ENCODE measurements around the gene CLDN34.

The CLDN34 gene

GRCh38 chrX:9980401-9980800, 13.2 kb downstream of the CLDN34 start:
- H3K4me3 ChIP-seq (ENCODE audit: low read depth, low read length), result no peak overlapping the region
- H3K79me2 ChIP-seq (ENCODE audit: control insufficient read depth, insufficient read depth, low read length, unreplicated experiment), result no peaks in the 10 kb centered on the region
- H3K36me3 ChIP-seq (ENCODE audit: insufficient read depth, low read length), result no peaks in the 10 kb centered on the region
- no peaks in the 10 kb centered on the region for H3K4me1 ChIP-seq (ENCODE audit: control insufficient read depth, insufficient read depth, low read length, unreplicated experiment)
- H3K27me3 ChIP-seq (ENCODE audit: insufficient read depth, low read length), result no peaks in the 10 kb centered on the region
- no peak overlapping the region for H3K27ac ChIP-seq (ENCODE audit: low read depth, low read length)
- no peak overlapping the region for H2AFZ ChIP-seq (ENCODE audit: low read length, unreplicated experiment)

- Histone ChIP-seq H3K4me3 (ENCODE audit: low read depth, low read length) (no peak overlapping the region), H2AFZ (ENCODE audit: low read length, unreplicated experiment) (no peak overlapping the region), H3K4me1 (ENCODE audit: control insufficient read depth, insufficient read depth, low read length, unreplicated experiment) (no peaks in the 10 kb centered on the region), H3K27me3 (ENCODE audit: insufficient read depth, low read length) (no peaks in the 10 kb centered on the region), H3K79me2 (ENCODE audit: control insufficient read depth, insufficient read depth, low read length, unreplicated experiment) (no peaks in the 10 kb centered on the region), H3K27ac (ENCODE audit: low read depth, low read length) (no peak overlapping the region), H3K36me3 (ENCODE audit: insufficient read depth, low read length) (no peaks in the 10 kb centered on the region)
Observed at GRCh38 chrX:9980927-9981326, 13.8 kb downstream of the CLDN34 start.

GRCh38 chrX:9983441-9983840, 16.3 kb downstream of the CLDN34 start:
- H3K27me3 ChIP-seq (ENCODE audit: insufficient read depth, low read length), result no peaks in the 10 kb centered on the region
- no peak overlapping the region for H2AFZ ChIP-seq (ENCODE audit: low read length, unreplicated experiment)
- no peaks in the 10 kb centered on the region for H3K4me1 ChIP-seq (ENCODE audit: control insufficient read depth, insufficient read depth, low read length, unreplicated experiment)
- no peaks in the 10 kb centered on the region for H3K36me3 ChIP-seq (ENCODE audit: insufficient read depth, low read length)
- H3K79me2 ChIP-seq (ENCODE audit: control insufficient read depth, insufficient read depth, low read length, unreplicated experiment), result no peaks in the 10 kb centered on the region
- no peak overlapping the region for H3K4me3 ChIP-seq (ENCODE audit: low read depth, low read length)
- no peak overlapping the region for H3K27ac ChIP-seq (ENCODE audit: low read depth, low read length)

GRCh38 chrX:9983846-9984245, 16.7 kb downstream of the CLDN34 start:
- H3K36me3 ChIP-seq (ENCODE audit: insufficient read depth, low read length), result no peaks in the 10 kb centered on the region
- H3K79me2 ChIP-seq (ENCODE audit: control insufficient read depth, insufficient read depth, low read length, unreplicated experiment), result no peaks in the 10 kb centered on the region
- no peak overlapping the region for H3K27ac ChIP-seq (ENCODE audit: low read depth, low read length)
- no peak overlapping the region for H2AFZ ChIP-seq (ENCODE audit: low read length, unreplicated experiment)
- H3K4me3 ChIP-seq (ENCODE audit: low read depth, low read length), result no peak overlapping the region
- H3K4me1 ChIP-seq (ENCODE audit: control insufficient read depth, insufficient read depth, low read length, unreplicated experiment), result no peaks in the 10 kb centered on the region
- no peaks in the 10 kb centered on the region for H3K27me3 ChIP-seq (ENCODE audit: insufficient read depth, low read length)

- Histone ChIP-seq H3K79me2 (ENCODE audit: control insufficient read depth, insufficient read depth, low read length, unreplicated experiment) (no peaks in the 10 kb centered on the region), H3K27me3 (ENCODE audit: insufficient read depth, low read length) (no peaks in the 10 kb centered on the region), H3K4me1 (ENCODE audit: control insufficient read depth, insufficient read depth, low read length, unreplicated experiment) (no peaks in the 10 kb centered on the region), H3K27ac (ENCODE audit: low read depth, low read length) (no peak overlapping the region), H3K4me3 (ENCODE audit: low read depth, low read length) (no peak overlapping the region), H2AFZ (ENCODE audit: low read length, unreplicated experiment) (no peak overlapping the region), H3K36me3 (ENCODE audit: insufficient read depth, low read length) (no peaks in the 10 kb centered on the region)
Observed at GRCh38 chrX:9988762-9989161, 21.6 kb downstream of the CLDN34 start.

- Histone ChIP-seq H3K4me3 (ENCODE audit: low read depth, low read length) (no peak overlapping the region), H3K79me2 (ENCODE audit: control insufficient read depth, insufficient read depth, low read length, unreplicated experiment) (no peaks in the 10 kb centered on the region), H3K27me3 (ENCODE audit: insufficient read depth, low read length) (no peaks in the 10 kb centered on the region), H3K27ac (ENCODE audit: low read depth, low read length) (no peak overlapping the region), H2AFZ (ENCODE audit: low read length, unreplicated experiment) (no peak overlapping the region), H3K4me1 (ENCODE audit: control insufficient read depth, insufficient read depth, low read length, unreplicated experiment) (no peaks in the 10 kb centered on the region), H3K36me3 (ENCODE audit: insufficient read depth, low read length) (no peaks in the 10 kb centered on the region)
Observed at GRCh38 chrX:9992061-9992460, 24.9 kb downstream of the CLDN34 start.

GRCh38 chrX:9992724-9993123, 25.6 kb downstream of the CLDN34 start:
- H3K27me3 ChIP-seq (ENCODE audit: insufficient read depth, low read length), result no peaks in the 10 kb centered on the region
- no peak overlapping the region for H3K27ac ChIP-seq (ENCODE audit: low read depth, low read length)
- H3K79me2 ChIP-seq (ENCODE audit: control insufficient read depth, insufficient read depth, low read length, unreplicated experiment), result no peaks in the 10 kb centered on the region
- no peak overlapping the region for H3K4me3 ChIP-seq (ENCODE audit: low read depth, low read length)
- no peaks in the 10 kb centered on the region for H3K36me3 ChIP-seq (ENCODE audit: insufficient read depth, low read length)
- H3K4me1 ChIP-seq (ENCODE audit: control insufficient read depth, insufficient read depth, low read length, unreplicated experiment), result no peaks in the 10 kb centered on the region
- H2AFZ ChIP-seq (ENCODE audit: low read length, unreplicated experiment), result no peak overlapping the region

- Histone ChIP-seq H3K27me3 (ENCODE audit: insufficient read depth, low read length) (no peaks in the 10 kb centered on the region), H3K36me3 (ENCODE audit: insufficient read depth, low read length) (no peaks in the 10 kb centered on the region), H3K4me1 (ENCODE audit: control insufficient read depth, insufficient read depth, low read length, unreplicated experiment) (no peaks in the 10 kb centered on the region), H3K27ac (ENCODE audit: low read depth, low read length) (no peak overlapping the region), H3K4me3 (ENCODE audit: low read depth, low read length) (no peak overlapping the region; the same call in 1 of the 2 replicates), H2AFZ (ENCODE audit: low read length, unreplicated experiment) (no peak overlapping the region), H3K79me2 (ENCODE audit: control insufficient read depth, insufficient read depth, low read length, unreplicated experiment) (no peaks in the 10 kb centered on the region)
Observed at GRCh38 chrX:9995855-9996339, 28.7 kb downstream of the CLDN34 start.

- Histone ChIP-seq H2AFZ (ENCODE audit: low read length, unreplicated experiment) (no peak overlapping the region), H3K4me3 (ENCODE audit: low read depth, low read length) (no peak overlapping the region), H3K36me3 (ENCODE audit: insufficient read depth, low read length) (no peaks in the 10 kb centered on the region), H3K27ac (ENCODE audit: low read depth, low read length) (no peak overlapping the region), H3K79me2 (ENCODE audit: control insufficient read depth, insufficient read depth, low read length, unreplicated experiment) (no peaks in the 10 kb centered on the region), H3K27me3 (ENCODE audit: insufficient read depth, low read length) (no peaks in the 10 kb centered on the region), H3K4me1 (ENCODE audit: control insufficient read depth, insufficient read depth, low read length, unreplicated experiment) (peaks cover 5% of the 10 kb centered on the region)
Observed at GRCh38 chrX:9997041-9997440, 29.9 kb downstream of the CLDN34 start.

GRCh38 chrX:9997524-9997923, 30.4 kb downstream of the CLDN34 start:
- no peak overlapping the region for H3K4me3 ChIP-seq (ENCODE audit: low read depth, low read length)
- no peaks in the 10 kb centered on the region for H3K27me3 ChIP-seq (ENCODE audit: insufficient read depth, low read length)
- H3K27ac ChIP-seq (ENCODE audit: low read depth, low read length), result no peak overlapping the region
- H3K36me3 ChIP-seq (ENCODE audit: insufficient read depth, low read length), result no peaks in the 10 kb centered on the region
- peaks cover 5% of the 10 kb centered on the region for H3K4me1 ChIP-seq (ENCODE audit: control insufficient read depth, insufficient read depth, low read length, unreplicated experiment)
- no peak overlapping the region for H2AFZ ChIP-seq (ENCODE audit: low read length, unreplicated experiment)
- no peaks in the 10 kb centered on the region for H3K79me2 ChIP-seq (ENCODE audit: control insufficient read depth, insufficient read depth, low read length, unreplicated experiment)

GRCh38 chrX:10001496-10001895, 34.3 kb downstream of the CLDN34 start:
- no peak overlapping the region for H3K27ac ChIP-seq (ENCODE audit: low read depth, low read length)
- H3K79me2 ChIP-seq (ENCODE audit: control insufficient read depth, insufficient read depth, low read length, unreplicated experiment), result no peaks in the 10 kb centered on the region
- peaks cover 5% of the 10 kb centered on the region for H3K4me1 ChIP-seq (ENCODE audit: control insufficient read depth, insufficient read depth, low read length, unreplicated experiment)
- H3K4me3 ChIP-seq (ENCODE audit: low read depth, low read length), result no peak overlapping the region
- no peaks in the 10 kb centered on the region for H3K36me3 ChIP-seq (ENCODE audit: insufficient read depth, low read length)
- H3K27me3 ChIP-seq (ENCODE audit: insufficient read depth, low read length), result no peaks in the 10 kb centered on the region
- no peak overlapping the region for H2AFZ ChIP-seq (ENCODE audit: low read length, unreplicated experiment)
